Cardiac fibroblast (primary cell): ENCODE measurements around the gene NPTXR.
A peak's percentile ranks its signal among the peaks of the same experiment; 100 is the strongest.

Source experiments
- DNase-seq, 2 donors: peaks; one replicate each; pipeline versions ENCODE4 v3.0.0 to v3.0.0-alpha.2; 2010; ENCODE audit warnings: low read depth in 2 of 2
- H3K4me3 ChIP-seq, 2 donors: replicated peaks in 1 of 2; 1 replicate in 1 of 2; 2 replicates in 1 of 2; pipeline ENCODE4 v1.5.1; 2011; ENCODE audit warnings: low read depth in 2 of 2, low read length in 2 of 2, mild to moderate bottlenecking in 2 of 2, moderate library complexity in 1 of 2
- TF ChIP-seq, protein P1 (sequence below): IDR thresholded peaks from one replicate; pipeline ENCODE4 v1.5.1; 2011; ENCODE audit warnings: low read depth, mild to moderate bottlenecking, low read length, inconsistent platforms

Gene NPTXR

DNA sequence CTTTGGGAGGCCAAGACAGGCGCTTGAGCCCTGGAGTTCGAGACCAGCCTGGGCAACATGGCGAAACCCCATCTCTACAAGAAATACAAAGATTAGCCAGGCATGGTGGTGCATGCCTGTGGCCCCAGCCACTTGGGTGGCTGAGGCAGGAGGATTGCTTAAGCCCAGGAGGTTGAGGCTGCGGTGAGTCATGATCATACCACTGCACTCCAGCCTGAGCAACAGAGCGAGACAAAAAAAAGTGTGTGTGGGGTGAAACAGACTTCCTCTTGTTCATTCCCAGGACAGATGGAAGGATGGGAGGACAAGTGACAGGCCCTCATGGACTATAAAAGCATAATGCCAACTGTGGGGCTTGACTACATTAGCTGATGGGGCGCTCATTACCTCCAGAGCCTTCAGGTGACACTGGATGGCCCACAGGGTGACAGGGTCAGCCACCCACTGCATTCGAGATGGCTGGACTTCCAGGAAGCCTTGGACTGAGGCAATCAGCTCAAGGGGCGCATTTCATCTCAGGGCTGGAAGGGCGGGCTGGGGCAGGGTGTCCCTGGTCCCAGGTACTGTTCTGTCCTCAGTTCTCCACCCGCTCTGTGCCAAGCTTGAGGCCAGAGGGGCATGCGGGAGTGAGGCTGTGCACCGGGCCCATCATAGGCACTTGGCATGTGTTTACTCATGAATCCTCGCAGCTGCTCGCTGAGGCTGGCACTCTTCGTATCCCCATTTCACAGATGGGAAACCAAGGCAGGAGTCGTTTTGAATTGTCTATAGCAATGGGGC is 12.5 kb downstream of the NPTXR start:
- DNase-seq, result peak; percentile 66 to 84
- H3K4me3 ChIP-seq, result no peak overlapping the region

DNA sequence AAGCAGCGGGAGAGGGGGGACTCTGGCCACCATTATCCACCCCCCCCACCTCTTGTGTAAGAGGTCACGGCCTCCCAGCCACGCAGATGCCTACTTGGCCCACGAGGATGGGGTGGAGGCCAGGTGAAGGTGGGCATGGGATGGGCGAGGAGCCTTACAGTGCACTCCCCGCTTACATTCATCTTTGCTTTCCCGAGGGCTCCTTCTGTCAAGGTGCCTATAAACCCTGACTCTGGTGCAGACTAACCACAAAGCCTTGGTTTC is 13.1 kb downstream of the NPTXR start:
- TF ChIP-seq, protein P1, sequence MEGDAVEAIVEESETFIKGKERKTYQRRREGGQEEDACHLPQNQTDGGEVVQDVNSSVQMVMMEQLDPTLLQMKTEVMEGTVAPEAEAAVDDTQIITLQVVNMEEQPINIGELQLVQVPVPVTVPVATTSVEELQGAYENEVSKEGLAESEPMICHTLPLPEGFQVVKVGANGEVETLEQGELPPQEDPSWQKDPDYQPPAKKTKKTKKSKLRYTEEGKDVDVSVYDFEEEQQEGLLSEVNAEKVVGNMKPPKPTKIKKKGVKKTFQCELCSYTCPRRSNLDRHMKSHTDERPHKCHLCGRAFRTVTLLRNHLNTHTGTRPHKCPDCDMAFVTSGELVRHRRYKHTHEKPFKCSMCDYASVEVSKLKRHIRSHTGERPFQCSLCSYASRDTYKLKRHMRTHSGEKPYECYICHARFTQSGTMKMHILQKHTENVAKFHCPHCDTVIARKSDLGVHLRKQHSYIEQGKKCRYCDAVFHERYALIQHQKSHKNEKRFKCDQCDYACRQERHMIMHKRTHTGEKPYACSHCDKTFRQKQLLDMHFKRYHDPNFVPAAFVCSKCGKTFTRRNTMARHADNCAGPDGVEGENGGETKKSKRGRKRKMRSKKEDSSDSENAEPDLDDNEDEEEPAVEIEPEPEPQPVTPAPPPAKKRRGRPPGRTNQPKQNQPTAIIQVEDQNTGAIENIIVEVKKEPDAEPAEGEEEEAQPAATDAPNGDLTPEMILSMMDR, result no peak
- no peak for DNase-seq

More for the DNA sequence above, 12.5 kb downstream of the NPTXR start:
- TF ChIP-seq, protein P1, result no peak

DNA sequence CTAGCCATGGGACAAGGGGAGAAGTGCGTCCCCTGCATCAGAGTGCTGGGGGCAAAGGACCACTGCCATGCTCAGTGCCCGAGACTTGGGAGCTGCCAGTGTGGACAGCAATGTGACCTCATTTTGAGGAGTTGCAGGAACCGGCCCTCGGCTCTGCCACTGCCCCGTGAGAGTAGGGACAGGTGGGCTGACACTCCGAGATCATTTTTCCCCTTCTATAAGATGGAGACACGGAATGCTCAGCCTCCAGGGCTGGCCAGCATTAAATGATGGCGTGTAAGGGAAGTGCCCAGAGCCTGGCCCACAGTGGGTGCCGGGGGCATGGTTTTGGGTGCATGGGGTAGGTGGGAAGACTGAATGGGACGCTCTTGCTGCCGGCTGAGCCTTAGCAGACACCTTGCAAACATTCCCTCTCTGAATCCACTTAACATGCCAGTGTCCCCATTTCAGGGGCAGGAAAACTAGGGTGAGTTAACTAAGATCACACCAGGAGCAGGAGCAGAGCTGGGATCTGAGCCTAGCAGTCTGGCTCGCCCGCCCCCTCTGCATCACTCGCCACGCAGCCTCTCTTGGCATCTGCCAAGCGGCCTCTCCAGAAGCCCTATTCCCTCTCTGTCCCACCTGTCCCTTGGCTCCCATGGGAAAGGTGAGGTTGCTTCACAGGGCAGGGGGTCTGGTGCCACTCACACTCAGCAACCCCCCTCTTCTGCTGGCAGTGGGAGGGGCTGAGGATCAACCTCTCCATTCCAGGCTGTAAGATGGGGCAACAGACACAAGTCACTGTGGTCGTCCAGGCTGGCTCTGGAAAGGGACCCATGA is 13.6 kb downstream of the NPTXR start:
- DNase-seq, result no peak
- no peak overlapping the region for H3K4me3 ChIP-seq
- TF ChIP-seq, protein P1, result no peak

More for the DNA sequence above, 13.1 kb downstream of the NPTXR start:
- H3K4me3 ChIP-seq, result no peak overlapping the region

DNA sequence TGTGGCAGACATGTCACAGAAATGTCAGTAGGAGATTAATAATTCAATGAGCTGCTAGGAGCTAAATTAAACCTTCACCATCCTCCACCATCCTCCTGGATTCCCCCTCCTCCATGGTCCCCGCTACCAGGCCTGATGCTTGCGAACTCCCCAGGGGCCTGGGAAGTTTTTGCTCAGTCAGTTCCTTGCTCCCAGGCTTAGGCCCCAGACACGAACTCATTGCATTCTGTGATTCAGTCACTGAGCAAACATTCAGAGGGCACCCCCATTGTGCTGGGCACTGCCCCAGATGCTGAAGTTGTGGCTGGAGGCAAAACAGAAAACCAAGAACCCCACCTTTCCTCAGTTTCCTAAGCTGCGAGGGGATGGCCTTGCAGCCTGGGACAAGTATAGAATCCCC is 14.3 kb downstream of the NPTXR start:
- no peak for DNase-seq
- TF ChIP-seq, protein P1, result no peak
- H3K4me3 ChIP-seq, result no peak overlapping the region

DNA sequence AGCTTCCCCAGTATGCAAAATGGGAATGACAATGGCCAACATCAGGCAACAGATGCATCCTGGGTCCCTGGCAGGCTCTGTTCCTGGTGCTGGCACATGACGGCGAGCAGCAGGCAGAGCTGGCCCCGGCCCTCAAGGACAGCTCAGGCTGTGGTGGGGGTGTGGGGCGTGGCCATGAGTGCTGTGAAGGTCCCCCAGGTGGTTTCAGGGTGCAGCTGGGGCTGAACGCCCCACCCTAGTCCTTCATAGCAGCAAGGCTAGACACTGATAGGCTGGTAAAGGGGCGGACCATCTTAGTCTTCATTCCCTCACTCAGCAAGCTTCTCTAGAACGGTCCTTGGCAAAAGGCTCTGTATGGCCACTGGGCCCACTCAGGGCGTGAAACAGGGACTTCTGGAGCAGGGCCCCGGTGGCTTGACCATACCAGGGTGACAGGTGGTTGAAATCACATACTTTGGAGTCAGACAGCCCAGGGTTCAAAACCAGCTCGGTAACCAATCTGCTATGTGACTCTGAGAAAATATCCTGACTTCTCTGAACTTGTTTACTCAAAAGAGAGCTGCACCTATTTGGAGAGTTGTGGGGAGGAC is 15.1 kb downstream of the NPTXR start:
- TF ChIP-seq, protein P1, result no peak
- DNase-seq, result no peak
- H3K4me3 ChIP-seq, result no peak overlapping the region

DNA sequence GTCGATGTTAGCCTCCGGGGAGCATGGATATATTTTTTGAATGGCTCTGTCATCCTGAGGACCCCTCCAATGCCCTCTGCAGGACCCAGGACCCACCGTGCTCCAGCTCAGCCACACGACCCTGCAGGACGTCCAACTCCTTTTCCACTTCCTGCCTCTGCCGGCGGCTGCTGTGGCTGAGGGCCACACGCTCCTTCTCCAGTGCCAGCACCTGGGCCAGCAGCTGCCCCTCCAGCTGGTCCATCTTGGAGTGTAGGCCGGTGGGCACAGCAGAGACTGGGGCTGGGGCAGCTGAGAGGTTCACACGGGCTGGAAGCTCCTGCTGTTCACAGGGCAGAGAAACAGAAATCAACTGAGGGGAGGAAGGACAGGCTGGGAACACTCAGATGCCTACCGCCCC is 15.6 kb downstream of the NPTXR start:
- no peak for DNase-seq
- no peak overlapping the region for H3K4me3 ChIP-seq
- TF ChIP-seq, protein P1, result no peak
